ENCODE measurements around the gene FGR.

The FGR gene

GRCh38 chr1:27615346-27616192 is 19.4 kb downstream of the FGR start:
- no peak for DNase-seq

- no peak for DNase-seq
These were observed 20.2 kb downstream of the FGR start for GRCh38 chr1:27614625-27615344.

- peak; percentile 38 for DNase-seq
These were observed 20.9 kb downstream of the FGR start for GRCh38 chr1:27614043-27614624.

- DNase-seq, result no peak
These were observed 22.3 kb downstream of the FGR start for GRCh38 chr1:27612718-27613117.

GRCh38 chr1:27611450-27611849 is 23.5 kb downstream of the FGR start:
- DNase-seq, result no peak

GRCh38 chr1:27609618-27610240 is 25.3 kb downstream of the FGR start:
- DNase-seq, result no peak

- no peak for DNase-seq
These were observed 25.8 kb downstream of the FGR start for GRCh38 chr1:27609210-27609555.

GRCh38 chr1:27607239-27607804 is 27.7 kb downstream of the FGR start:
- no peak for DNase-seq

- DNase-seq, result no peak
These were observed 28.2 kb downstream of the FGR start for GRCh38 chr1:27606708-27607238.

- DNase-seq, result peak; percentile 77
These were observed 28.9 kb downstream of the FGR start for GRCh38 chr1:27605796-27606707.

- DNase-seq, result no peak
These were observed 29.7 kb downstream of the FGR start for GRCh38 chr1:27605300-27605766.

- DNase-seq, result no peak
These were observed 30.2 kb downstream of the FGR start for GRCh38 chr1:27604579-27605299.

GRCh38 chr1:27603681-27604578 is 31.1 kb downstream of the FGR start, which contains the start of gene AHDC1:
AHDC1 (minus strand) TSS chr1:27604144; CDS start chr1:27552115, 52,029 bp downstream.
- DNase-seq, result peak; percentile 94

- DNase-seq, result no peak
These were observed 31.7 kb downstream of the FGR start for GRCh38 chr1:27603309-27603680.

- DNase-seq, result peak; percentile 71
These were observed 32.3 kb downstream of the FGR start for GRCh38 chr1:27602462-27603308.

- no peak for DNase-seq
These were observed 33.1 kb downstream of the FGR start for GRCh38 chr1:27601771-27602461.

- no peak for DNase-seq
These were observed 33.6 kb downstream of the FGR start for GRCh38 chr1:27601321-27601770.
